WERI-Rb-1 (cell line): ENCODE measurements around the gene DOCK8.

Source experiments
- DNase-seq: peaks from one replicate; pipeline ENCODE4 v3.0.0-alpha.2; 2020
- H3K27ac ChIP-seq: fragments of 250-450 bp; sonication (Bioruptor Pico); 2 replicates; pipeline ENCODE4 v1.5.1; 2020; ENCODE audit warnings: mild to moderate bottlenecking, moderate library complexity
- H3K27me3 ChIP-seq: fragments of 250-450 bp; sonication (Bioruptor Pico); 2 replicates; pipeline ENCODE4 v1.5.1; 2021; ENCODE audit warnings: mild to moderate bottlenecking, low read depth, moderate library complexity; ENCODE audit not compliant: insufficient read depth, severe bottlenecking
- H3K36me3 ChIP-seq: fragments of 250-450 bp; sonication (Bioruptor Pico); 2 replicates; pipeline ENCODE4 v1.5.1; 2020; ENCODE audit warnings: mild to moderate bottlenecking, moderate library complexity
- H3K4me3 ChIP-seq: 2 replicates; pipeline ENCODE4 v1.5.1; 2011; ENCODE audit warnings: low read depth, mild to moderate bottlenecking, control low read depth, low read length
- H3K9me3 ChIP-seq: fragments of 250-450 bp; sonication (Bioruptor Pico); 2 replicates; pipeline ENCODE4 v1.5.1; 2021; ENCODE audit warnings: mild to moderate bottlenecking, moderate library complexity; ENCODE audit not compliant: severe bottlenecking
- CTCF ChIP-seq: IDR thresholded peaks from 2 replicates; pipeline ENCODE4 v1.5.1; 2011; ENCODE audit warnings: low read depth, mild to moderate bottlenecking, control low read depth, inconsistent platforms, low read length

The DOCK8 gene

DNA sequence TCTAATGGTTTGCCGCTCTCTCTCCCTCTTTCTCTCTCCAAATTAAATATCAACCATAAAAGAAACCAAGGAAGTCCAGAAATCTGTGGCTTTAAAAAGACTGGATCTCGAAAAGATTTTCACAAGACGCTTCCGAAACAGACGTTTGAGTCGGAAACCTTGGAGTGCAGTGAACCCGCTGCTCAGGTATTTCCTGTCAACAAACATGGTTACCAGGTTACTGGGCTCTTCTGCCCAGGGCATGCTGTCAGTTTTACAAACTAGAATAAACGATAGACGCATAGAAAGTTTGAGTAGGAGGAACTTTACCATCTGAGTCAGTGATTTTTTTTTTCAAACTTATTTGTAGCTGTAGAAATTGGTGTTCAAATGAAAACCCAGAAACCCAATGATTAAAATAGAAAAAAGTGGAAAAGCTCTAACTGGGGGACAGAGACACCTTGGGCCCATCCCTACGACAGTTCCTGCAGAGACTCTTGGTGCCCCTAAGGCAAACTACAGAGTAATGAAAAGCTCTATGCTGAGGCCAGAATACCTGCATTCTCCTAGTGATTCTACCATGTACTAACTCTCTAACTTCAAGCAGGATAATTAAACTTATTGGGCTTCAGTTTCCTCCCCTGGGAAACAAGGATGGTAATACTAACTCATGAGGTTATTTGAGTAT is 90.0 kb downstream of the DOCK8 start:
- H3K9me3 ChIP-seq, result peaks cover 6% of the 10 kb centered on the region
- H3K4me3 ChIP-seq, result no peak overlapping the region
- no peak for TF ChIP-seq CTCF
- no peaks in the 10 kb centered on the region for H3K27me3 ChIP-seq
- no peak for DNase-seq
- H3K27ac ChIP-seq, result no peak overlapping the region
- no peaks in the 10 kb centered on the region for H3K36me3 ChIP-seq

GRCh38 chr9:306907-307306 is 92.2 kb downstream of the DOCK8 start:
- Histone ChIP-seq H3K27ac (no peak overlapping the region), H3K27me3 (no peaks in the 10 kb centered on the region), H3K9me3 (no peaks in the 10 kb centered on the region), H3K4me3 (no peak overlapping the region), H3K36me3 (no peaks in the 10 kb centered on the region)
- TF ChIP-seq CTCF, result peak; percentile 60
- DNase-seq, result peak; percentile 31

GRCh38 chr9:311841-312240 is 97.2 kb downstream of the DOCK8 start:
- TF ChIP-seq CTCF, result no peak
- Histone ChIP-seq H3K9me3 (no peaks in the 10 kb centered on the region), H3K4me3 (no peak overlapping the region), H3K36me3 (no peaks in the 10 kb centered on the region), H3K27ac (peak overlapping the region; percentile 50), H3K27me3 (no peaks in the 10 kb centered on the region)
- no peak for DNase-seq

DNA sequence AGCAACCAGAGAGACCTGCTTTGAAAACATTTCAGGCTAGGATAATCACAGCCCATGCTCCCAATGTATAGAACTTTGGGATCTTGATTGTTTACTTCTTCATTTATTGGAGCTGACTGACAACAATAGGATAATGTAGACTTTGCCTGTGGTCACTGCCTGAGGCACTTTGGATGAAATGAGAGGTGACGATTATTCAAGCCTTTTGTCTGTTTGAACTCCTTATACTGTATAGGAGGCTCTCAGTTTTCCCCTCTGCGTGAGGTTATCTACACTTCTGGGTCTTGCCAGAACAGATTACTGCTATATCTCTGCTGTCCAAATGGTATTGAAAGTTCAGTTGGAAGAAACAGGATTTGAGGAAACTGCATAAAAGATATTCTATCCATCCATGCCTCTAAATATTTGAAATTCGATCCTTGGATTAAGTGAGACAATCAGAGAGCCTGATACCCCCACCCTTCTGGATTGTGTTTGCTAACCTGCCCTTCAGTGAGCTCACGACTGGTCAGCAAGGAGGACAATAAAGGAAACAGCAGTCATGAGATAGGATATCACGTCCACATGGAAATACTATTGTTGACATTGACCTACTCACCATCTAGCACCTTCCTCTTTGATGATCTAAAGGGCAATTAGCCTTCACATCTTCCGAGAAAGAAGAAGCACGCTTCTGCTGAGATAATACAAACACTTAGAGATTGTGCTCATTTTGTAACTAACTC is 98.1 kb downstream of the DOCK8 start:
- Histone ChIP-seq H3K27ac (peak overlapping the region; percentile 42), H3K4me3 (no peak overlapping the region)
- DNase-seq, result no peak

GRCh38 chr9:316382-316965 is 101.8 kb downstream of the DOCK8 start:
- Histone ChIP-seq H3K27ac (no peak overlapping the region), H3K9me3 (no peaks in the 10 kb centered on the region), H3K4me3 (no peak overlapping the region), H3K36me3 (no peaks in the 10 kb centered on the region), H3K27me3 (no peaks in the 10 kb centered on the region)
- no peak for DNase-seq
- TF ChIP-seq CTCF, result no peak

More for the DNA sequence above, 98.1 kb downstream of the DOCK8 start:
- Histone ChIP-seq H3K36me3 (no peaks in the 10 kb centered on the region), H3K9me3 (no peaks in the 10 kb centered on the region), H3K27me3 (no peaks in the 10 kb centered on the region)
- no peak for TF ChIP-seq CTCF
